H1 (cell line): ENCODE measurements around the gene PRPF40B. TPM values are rescaled to one million over a fixed set of nuclear protein-coding genes. Genes with fewer than 3 reads are reported as not detected.

Source experiments
- CTCF ChIA-PET: fragments of 300-600 bp; sonication (Branson Sonifier 250); formaldehyde crosslinking; loops from one replicate; lab custom pipeline; 2021; ENCODE audit not compliant: partially characterized antibody; lab: Charles Lee
- POLR2A ChIA-PET: fragments of 300-600 bp; sonication (Branson Sonifier 250); formaldehyde crosslinking; loops from one replicate; lab custom pipeline; 2021; ENCODE audit warnings: inconsistent platforms; ENCODE audit not compliant: partially characterized antibody; lab: Charles Lee
- DNase-seq, 2 experiments: peaks; one replicate each; pipeline versions ENCODE4 v3.0.0 to v3.0.0-alpha.2; 2010 to 2022; ENCODE audit warnings: low spot score in 2 of 2, low read depth in 1 of 2, mixed read lengths in 1 of 2
- FAIRE-seq: peaks from 2 replicates; lab custom pipeline; 2011; peaks lifted over from hg19 to GRCh38; lab: Jason Lieb, UNC
- H2AFZ ChIP-seq: 2 replicates; pipeline ENCODE4 v1.8.1; 2012; ENCODE audit warnings: low read length, inconsistent platforms
- H2AK5ac ChIP-seq: 2 replicates; pipeline ENCODE4 v1.6.1; 2013; ENCODE audit warnings: low read depth, low read length
- H2BK120ac ChIP-seq: replicated peaks from 2 replicates; pipeline ENCODE3; 2013; ENCODE audit warnings: low read depth, low read length, inconsistent platforms
- H2BK12ac ChIP-seq: 2 replicates; pipeline ENCODE4 v1.6.1; 2013; ENCODE audit warnings: low read depth, low read length
- H2BK15ac ChIP-seq: 2 replicates; pipeline ENCODE4 v1.6.1; 2013; ENCODE audit warnings: low read length
- H2BK20ac ChIP-seq: 2 replicates; pipeline ENCODE4 v1.6.1; 2013; ENCODE audit warnings: low read length
- H2BK5ac ChIP-seq: 2 replicates; pipeline ENCODE4 v1.6.1; 2013; ENCODE audit warnings: low read depth, low read length
- H3K14ac ChIP-seq: 2 replicates; pipeline ENCODE4 v1.6.1; 2013; ENCODE audit warnings: inconsistent platforms; ENCODE audit not compliant: insufficient read length
- H3K18ac ChIP-seq: 2 replicates; pipeline ENCODE4 v1.6.1; 2013; ENCODE audit warnings: low read length; ENCODE audit errors: extremely low read depth
- H3K23ac ChIP-seq: 2 replicates; pipeline ENCODE4 v1.6.1; 2013; ENCODE audit warnings: inconsistent platforms; ENCODE audit not compliant: insufficient read length
- H3K23me2 ChIP-seq: 2 replicates; pipeline ENCODE4 v1.6.1; 2013; ENCODE audit warnings: low read depth, low read length
- H3K27ac ChIP-seq: 2 replicates; pipeline ENCODE4 v1.6.1; 2011; ENCODE audit warnings: low read depth, low read length, inconsistent platforms
- H3K27me3 ChIP-seq, 4 experiments: replicated peaks in 1 of 4; 1 replicate in 1 of 4; 2 replicates in 3 of 4; pipeline versions ENCODE4 v1.6.1 to v1.8.1; 2011 to 2013; ENCODE audit warnings: low read length in 3 of 4, mild to moderate bottlenecking in 3 of 4, inconsistent platforms in 2 of 4, mixed read lengths in 2 of 4, moderate library complexity in 1 of 4; ENCODE audit not compliant: control insufficient read depth in 3 of 4, insufficient read depth in 3 of 4; ENCODE audit errors: extremely low read depth in 1 of 4
- H3K36me3 ChIP-seq, 4 experiments: 2 replicates each; pipeline versions ENCODE4 v1.6.1 to v1.8.1; 2011 to 2013; ENCODE audit warnings: mild to moderate bottlenecking in 4 of 4, low read length in 3 of 4, moderate library complexity in 2 of 4, control low read depth in 1 of 4, inconsistent platforms in 1 of 4; ENCODE audit not compliant: insufficient read depth in 4 of 4, control insufficient read depth in 2 of 4
- H3K4ac ChIP-seq: replicated peaks from 2 replicates; pipeline ENCODE3; 2013; ENCODE audit warnings: low read length, low read depth, mixed read lengths, inconsistent platforms; ENCODE audit not compliant: insufficient read length
- H3K4me1 ChIP-seq, 4 experiments: replicated peaks in 1 of 4; 1 replicate in 1 of 4; 2 replicates in 3 of 4; pipeline versions ENCODE4 v1.6.1 to v1.8.1; 2011 to 2013; ENCODE audit warnings: low read length in 3 of 4, inconsistent platforms in 2 of 4, mixed read lengths in 1 of 4; ENCODE audit not compliant: insufficient read depth in 4 of 4, control insufficient read depth in 3 of 4
- H3K4me2 ChIP-seq, 2 experiments: 2 replicates each; pipeline versions ENCODE4 v1.6.1 to v1.8.1; 2011 to 2013; ENCODE audit warnings: low read depth in 2 of 2, low read length in 2 of 2, control low read depth in 1 of 2, inconsistent platforms in 1 of 2, mild to moderate bottlenecking in 1 of 2; ENCODE audit not compliant: insufficient read depth in 1 of 2
- H3K4me3 ChIP-seq, 4 experiments: fragments of 200-600, 300-600 bp in 1 of 4; sonication (generic), shearing (Covaris generic), sonication (Bioruptor Twin) in 1 of 4; 2 replicates each; pipeline versions ENCODE4 v1.5.1 to v1.8.1; 2011 to 2016; ENCODE audit warnings: low read length in 4 of 4, low read depth in 3 of 4, control low read depth in 2 of 4, inconsistent platforms in 2 of 4, mild to moderate bottlenecking in 2 of 4, mixed read lengths in 1 of 4, moderate library complexity in 1 of 4; ENCODE audit not compliant: insufficient read depth in 2 of 4; ENCODE audit errors: extremely low read depth in 1 of 4
- H3K56ac ChIP-seq: replicated peaks from 2 replicates; pipeline ENCODE3; 2013; ENCODE audit warnings: low read depth, mild to moderate bottlenecking, mixed read lengths, low read length, inconsistent platforms; ENCODE audit not compliant: insufficient read length
- H3K79me1 ChIP-seq: 2 replicates; pipeline ENCODE4 v1.6.1; 2013; ENCODE audit warnings: low read depth, low read length, control low read depth
- H3K79me2 ChIP-seq, 2 experiments: 2 replicates each; pipeline versions ENCODE4 v1.6.1 to v1.8.1; 2012 to 2013; ENCODE audit warnings: low read length in 2 of 2, mild to moderate bottlenecking in 2 of 2, inconsistent platforms in 1 of 2; ENCODE audit not compliant: insufficient read depth in 2 of 2, control insufficient read depth in 1 of 2
- H3K9ac ChIP-seq, 4 experiments: replicated peaks in 1 of 4; 1 replicate in 1 of 4; 2 replicates in 3 of 4; pipeline versions ENCODE4 v1.6.1 to v1.8.1; 2011 to 2013; ENCODE audit warnings: low read depth in 3 of 4, low read length in 3 of 4, control low read depth in 2 of 4, mild to moderate bottlenecking in 2 of 4, moderate library complexity in 2 of 4, inconsistent platforms in 1 of 4; ENCODE audit errors: extremely low read depth in 1 of 4
- H3K9me3 ChIP-seq, 2 experiments: 2 replicates each; pipeline versions ENCODE4 v1.6.1 to v1.8.1; 2012 to 2013; ENCODE audit warnings: mild to moderate bottlenecking in 2 of 2, moderate library complexity in 2 of 2, control low read depth in 1 of 2, inconsistent platforms in 1 of 2, low read depth in 1 of 2, low read length in 1 of 2, mixed read lengths in 1 of 2; ENCODE audit not compliant: insufficient read depth in 2 of 2
- H4K20me1 ChIP-seq, 2 experiments: replicated peaks in 1 of 2; 2 replicates each; pipeline versions ENCODE3 to v1.8.1; 2011 to 2013; ENCODE audit warnings: inconsistent platforms in 2 of 2, low read length in 2 of 2, mild to moderate bottlenecking in 1 of 2; ENCODE audit not compliant: insufficient read depth in 2 of 2, control insufficient read depth in 1 of 2
- H4K5ac ChIP-seq: 2 replicates; pipeline ENCODE4 v1.6.1; 2013; ENCODE audit warnings: low read length, low read depth, mixed read lengths, inconsistent platforms; ENCODE audit not compliant: insufficient read length
- H4K8ac ChIP-seq: 2 replicates; pipeline ENCODE4 v1.8.0; 2013; ENCODE audit warnings: mild to moderate bottlenecking, moderate library complexity, low read length, inconsistent platforms; ENCODE audit not compliant: insufficient read depth; ENCODE audit errors: extremely low read depth
- H4K91ac ChIP-seq: replicated peaks from 2 replicates; pipeline ENCODE3; 2013; ENCODE audit warnings: low read length, mixed read lengths, inconsistent platforms; ENCODE audit not compliant: insufficient read length
- CBX5 ChIP-seq: fragments of 300-800, 300-1000 bp; sonication (generic); IDR thresholded peaks from 2 replicates; pipeline ENCODE4 v1.7.1; 2016; ENCODE audit warnings: antibody characterized with exemption, low read length, low read depth
- E2F6 ChIP-seq: IDR thresholded peaks from 2 replicates; pipeline ENCODE4 v1.6.1; 2012; ENCODE audit warnings: inconsistent platforms
- KDM5A ChIP-seq: fragments of 200-600 bp; IDR thresholded peaks from 2 replicates; pipeline ENCODE4 v1.7.1; 2012; ENCODE audit warnings: mild to moderate bottlenecking, low read length, inconsistent platforms, mixed read lengths
- MAX ChIP-seq: IDR thresholded peaks from 2 replicates; pipeline ENCODE4 v1.6.1; 2012; ENCODE audit warnings: inconsistent platforms
- RAD21 ChIP-seq, 2 experiments: IDR thresholded peaks in 1 of 2; conservative IDR thresholded peaks in 1 of 2; 2 replicates each; pipeline ENCODE4 v1.6.1; 2011; ENCODE audit warnings: low read depth in 2 of 2, low read length in 2 of 2, improper control_type of control experiment in 1 of 2, inconsistent platforms in 1 of 2, mild to moderate bottlenecking in 1 of 2, moderate library complexity in 1 of 2
- TCF12 ChIP-seq: IDR thresholded peaks from 2 replicates; pipeline ENCODE4 v1.6.1; 2011; ENCODE audit warnings: low read depth, mild to moderate bottlenecking, low read length
- WGBS, 2 experiments: shearing (Covaris generic) in 1 of 2; methylation state at CpG; one replicate each; pipeline versions ENCODE4 v1.1.6 to v1.1.7; 2013 to 2015; ENCODE audit warnings: low lambda C conversion rate in 2 of 2, mixed read lengths in 2 of 2, inconsistent platforms in 1 of 2, low coverage in 1 of 2, missing lambda C conversion rate in 1 of 2; ENCODE audit not compliant: insufficient replicate concordance in 2 of 2, insufficient coverage in 1 of 2, insufficient read length in 1 of 2; ENCODE audit errors: extremely low coverage in 1 of 2, missing lambda C conversion rate in 1 of 2; 5-methylcytosine and 5-hydroxymethylcytosine counted together
- polyA plus RNA-seq, 7 experiments: library from polyadenylated mRNA; depleted of rRNA in 3 of 7; stranded (reverse) in 5 of 7; unstranded in 2 of 7; fragments of >200 nt in 5 of 7; fragments of 200-250 nt in 2 of 7; gene quantifications; 1 replicate in 5 of 7; 2 replicates in 1 of 7; 4 replicates in 1 of 7; pipeline versions ENCODE4 v1.2.1 to v1.2.3, GENCODE V29; 2011 to 2013; ENCODE audit warnings: missing spikeins in 2 of 7, mixed read lengths in 2 of 7
- total RNA-seq: library from RNA; stranded (reverse); fragmentation: NEBNext Ultra II Directional; extraction: Animal tissue kit (Norgen Biotek cat#: 25700); gene quantifications from 2 replicates; pipeline ENCODE4 v1.2.1, GENCODE V29; 2021

Gene PRPF40B
- total and polyA plus RNA-seq, 2 of the 8 experiments (the other 6 are each of a cell fraction or from before 2014, with no cell fraction given), result 14.4 to 24.4 TPM

GRCh38 chr12:49588281-49588680, 35.1 kb upstream of the PRPF40B start:
- H3K18ac ChIP-seq, result no peak overlapping the region
- no peaks in the 10 kb centered on the region; the same call in 1 of the 2 replicates for H3K79me1 ChIP-seq
- FAIRE-seq, result no peak
- no peaks in the 10 kb centered on the region; the same call in 1 of the 2 replicates for H3K23me2 ChIP-seq
- no peak overlapping the region for H3K9ac ChIP-seq
- no peaks in the 10 kb centered on the region for H3K9me3 ChIP-seq
- no peaks in the 10 kb centered on the region for H3K79me2 ChIP-seq
- H2BK12ac ChIP-seq, result no peak overlapping the region
- H3K4me3 ChIP-seq, result no peak overlapping the region
- POLR2A ChIA-PET, result interaction anchor here (1.1 kb wide), 1 partner anchor 154 kb away, joined by 3 read pairs; no protein-coding TSS in a partner anchor
- no peak overlapping the region for H3K4me2 ChIP-seq
- 95% methylated on average over 7 of the region's 7 CpGs; no CpG with 5 or more reads in 1 of the 2 experiments for WGBS, 2 experiments
- no peak overlapping the region for H2BK120ac ChIP-seq
- H2AK5ac ChIP-seq, result no peak overlapping the region
- no peak overlapping the region for H2BK20ac ChIP-seq
- no peaks in the 10 kb centered on the region for H3K27me3 ChIP-seq
- no peak overlapping the region for H4K91ac ChIP-seq
- CTCF ChIA-PET, result interaction anchor here (0.6 to 2.4 kb wide), 10 partner anchors 9 to 230 kb away, joined by 3 to 12 read pairs (median 5); no protein-coding TSS in a partner anchor
- H3K4ac ChIP-seq, result no peak overlapping the region
- H4K5ac ChIP-seq, result no peak overlapping the region
- H3K23ac ChIP-seq, result no peak overlapping the region
- peaks cover 0 to 2% of the 10 kb centered on the region in 2 experiments for H4K20me1 ChIP-seq
- no peak overlapping the region for H4K8ac ChIP-seq
- H3K27ac ChIP-seq, result no peak overlapping the region
- H2BK5ac ChIP-seq, result no peak overlapping the region
- no peak overlapping the region for H2AFZ ChIP-seq
- H3K4me1 ChIP-seq, result no peaks in the 10 kb centered on the region; a peak in 1 of 7 replicates
- TF ChIP-seq CBX5, result no peak
- TF ChIP-seq KDM5A, result no peak
- TF ChIP-seq E2F6, result no peak
- no peak for TF ChIP-seq TCF12
- no peak for TF ChIP-seq RAD21 (IDR thresholded peaks at IDR 0.05 in 1 of 2, conservative IDR thresholded peaks at IDR 0.05 in 1 of 2; ENCODE audit: low read depth in 2 of 2, low read length in 2 of 2)
- TF ChIP-seq MAX, result no peak
- no peak overlapping the region for H2BK15ac ChIP-seq
- H3K56ac ChIP-seq, result no peak overlapping the region
- H3K36me3 ChIP-seq, result no peaks in the 10 kb centered on the region; a peak in 1 of 8 replicates
- DNase-seq, result no peak
- no peak overlapping the region for H3K14ac ChIP-seq
